GM12878 (cell line): ENCODE measurements around the gene SLC2A8.

Experiments used
- CEBPB ChIP-seq, 2 experiments: fragments of 150-350 bp in 1 of 2; IDR thresholded peaks; 2 replicates each; pipeline ENCODE4 v1.6.1; 2012 to 2014; ENCODE audit warnings: low read depth in 2 of 2, low read length in 2 of 2, borderline replicate concordance in 1 of 2, inconsistent platforms in 1 of 2
- CTCF ChIP-seq, 3 experiments: IDR thresholded peaks in 2 of 3; conservative IDR thresholded peaks in 1 of 3; 2 replicates each; pipeline ENCODE4 v1.5.1; 2011; ENCODE audit warnings: low read depth in 3 of 3, low read length in 3 of 3, mild to moderate bottlenecking in 3 of 3, control low read depth in 2 of 3, moderate library complexity in 2 of 3, inconsistent platforms in 1 of 3, mixed read lengths in 1 of 3; ENCODE audit not compliant: control insufficient read depth in 2 of 3, insufficient read depth in 1 of 3; ENCODE audit errors: extremely low read depth in 1 of 3
- EGR1 ChIP-seq, 2 experiments: IDR thresholded peaks; 1 replicate in 1 of 2; 2 replicates in 1 of 2; pipeline ENCODE4 v1.6.1; 2011 to 2012; ENCODE audit warnings: low read depth in 2 of 2, low read length in 2 of 2, borderline replicate concordance in 1 of 2, mild to moderate bottlenecking in 1 of 2, moderate library complexity in 1 of 2
- EP300 ChIP-seq, 2 experiments: fragments of 150-350 bp in 1 of 2; IDR thresholded peaks; 2 replicates each; pipeline ENCODE4 v1.6.1; 2011 to 2012; ENCODE audit warnings: low read depth in 2 of 2, low read length in 2 of 2, borderline replicate concordance in 1 of 2, improper control_type of control experiment in 1 of 2, inconsistent platforms in 1 of 2; ENCODE audit not compliant: control insufficient read depth in 1 of 2
- ETV6 ChIP-seq, 2 experiments: fragments of 450-650 bp in 1 of 2; IDR thresholded peaks in 1 of 2; conservative IDR thresholded peaks in 1 of 2; 2 replicates each; pipeline ENCODE4 v1.6.1; 2014; ENCODE audit warnings: antibody characterized with exemption in 1 of 2, borderline replicate concordance in 1 of 2, low read depth in 1 of 2, mild to moderate bottlenecking in 1 of 2, moderate library complexity in 1 of 2
- EZH2 ChIP-seq: IDR thresholded peaks from 2 replicates; pipeline ENCODE4 v1.6.1; 2012; ENCODE audit warnings: low read depth, mild to moderate bottlenecking, control low read depth, inconsistent platforms, low read length, borderline replicate concordance; ENCODE audit not compliant: control insufficient read depth
- FOXK2 ChIP-seq: fragments of 450-650 bp; IDR thresholded peaks from 2 replicates; pipeline ENCODE4 v1.6.1; 2017; ENCODE audit warnings: mild to moderate bottlenecking, moderate library complexity
- GABPA ChIP-seq: IDR thresholded peaks from 2 replicates; pipeline ENCODE4 v1.6.1; 2014; ENCODE audit warnings: antibody characterized with exemption, low read depth, mild to moderate bottlenecking, inconsistent platforms
- IKZF1 ChIP-seq: fragments of 450-650 bp; conservative IDR thresholded peaks from 2 replicates; pipeline ENCODE4 v1.6.1; 2017; ENCODE audit warnings: antibody characterized with exemption, mild to moderate bottlenecking

- TF ChIP-seq EZH2 (no peak), IKZF1 (no peak), FOXK2 (no peak), EGR1 (IDR thresholded peaks at IDR 0.05; ENCODE audit: borderline replicate concordance in 1 of 2, low read depth in 2 of 2, low read length in 2 of 2) (no peak), GABPA (no peak), CTCF (IDR thresholded peaks at IDR 0.05 in 2 of 3, conservative IDR thresholded peaks at IDR 0.05 in 1 of 3; ENCODE audit: control insufficient read depth in 2 of 3, extremely low read depth in 1 of 3, insufficient read depth in 1 of 3, low read depth in 3 of 3, low read length in 3 of 3) (no peak), ETV6 (conservative IDR thresholded peaks at IDR 0.05 in 1 of 2, IDR thresholded peaks at IDR 0.05 in 1 of 2; ENCODE audit: borderline replicate concordance in 1 of 2, low read depth in 1 of 2) (no peak), EP300 (IDR thresholded peaks at IDR 0.05; ENCODE audit: borderline replicate concordance in 1 of 2, control insufficient read depth in 1 of 2, low read depth in 2 of 2, low read length in 2 of 2) (no peak), CEBPB (IDR thresholded peaks at IDR 0.05; ENCODE audit: borderline replicate concordance in 1 of 2, low read depth in 2 of 2, low read length in 2 of 2) (no peak)
These were observed 14.4 kb upstream of the SLC2A8 start for GRCh38 chr9:127382541-127382940.
